ENCODE results near the gene C1orf21.

Gene C1orf21

DNA sequence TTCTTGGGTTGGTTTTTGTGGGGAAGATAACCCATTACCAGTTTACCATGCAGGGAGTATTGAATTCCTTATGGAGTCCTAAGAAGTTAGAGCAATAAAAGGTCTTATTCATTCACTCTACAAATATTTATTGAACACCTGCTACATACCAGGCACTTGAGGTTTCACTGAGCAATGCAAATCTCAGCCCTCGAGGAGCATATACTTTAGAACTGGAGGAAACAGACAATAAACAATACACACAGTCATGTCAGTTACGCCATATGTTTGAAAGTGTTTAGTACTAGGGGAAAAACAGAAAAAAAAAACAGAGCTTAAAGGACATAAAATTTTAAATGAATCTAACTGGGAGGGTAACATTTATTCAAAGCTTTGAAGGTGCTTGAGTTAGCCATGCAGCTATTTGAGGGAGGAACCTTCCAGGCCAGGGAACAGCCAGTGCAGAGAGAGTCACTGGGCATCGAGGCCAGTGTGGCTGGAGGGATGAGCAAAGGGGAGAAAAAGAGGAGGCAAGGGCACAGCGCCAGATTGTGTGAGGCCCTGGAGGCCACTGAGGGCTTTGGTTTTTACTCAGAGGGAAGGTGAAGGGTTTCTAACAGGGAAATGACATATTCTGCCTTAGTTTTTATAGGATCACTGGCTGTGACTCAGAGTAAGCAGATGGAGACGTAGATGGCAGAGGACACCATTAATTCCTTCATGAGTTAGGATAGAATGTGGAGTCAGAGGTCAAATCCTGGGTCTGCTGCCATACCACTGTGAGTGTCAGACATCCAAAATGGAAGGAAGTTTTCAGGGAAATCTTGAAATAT, 32.7 kb downstream of the C1orf21 start:
- no peak for TF ChIP-seq POLR2A (IDR thresholded peaks at IDR 0.05; ENCODE audit: low read depth, low read length)
- TF ChIP-seq PAX5 (IDR thresholded peaks at IDR 0.05; ENCODE audit: insufficient read depth, low read length, severe bottlenecking): no peak
- TF ChIP-seq POU2F2 (IDR thresholded peaks at IDR 0.05; ENCODE audit: low read depth, low read length): no peak
- no peak for TF ChIP-seq SPI1 (IDR thresholded peaks at IDR 0.05; ENCODE audit: low read depth, low read length)
- TF ChIP-seq TAF1 (IDR thresholded peaks at IDR 0.05; ENCODE audit: low read depth, low read length): no peak
- no peak for TF ChIP-seq POLR2AphosphoS5 (IDR thresholded peaks at IDR 0.05; ENCODE audit: low read depth, low read length)
- FAIRE-seq (no peak), DNase-seq (ENCODE audit: insufficient read length, low spot score) (no peak)

DNA sequence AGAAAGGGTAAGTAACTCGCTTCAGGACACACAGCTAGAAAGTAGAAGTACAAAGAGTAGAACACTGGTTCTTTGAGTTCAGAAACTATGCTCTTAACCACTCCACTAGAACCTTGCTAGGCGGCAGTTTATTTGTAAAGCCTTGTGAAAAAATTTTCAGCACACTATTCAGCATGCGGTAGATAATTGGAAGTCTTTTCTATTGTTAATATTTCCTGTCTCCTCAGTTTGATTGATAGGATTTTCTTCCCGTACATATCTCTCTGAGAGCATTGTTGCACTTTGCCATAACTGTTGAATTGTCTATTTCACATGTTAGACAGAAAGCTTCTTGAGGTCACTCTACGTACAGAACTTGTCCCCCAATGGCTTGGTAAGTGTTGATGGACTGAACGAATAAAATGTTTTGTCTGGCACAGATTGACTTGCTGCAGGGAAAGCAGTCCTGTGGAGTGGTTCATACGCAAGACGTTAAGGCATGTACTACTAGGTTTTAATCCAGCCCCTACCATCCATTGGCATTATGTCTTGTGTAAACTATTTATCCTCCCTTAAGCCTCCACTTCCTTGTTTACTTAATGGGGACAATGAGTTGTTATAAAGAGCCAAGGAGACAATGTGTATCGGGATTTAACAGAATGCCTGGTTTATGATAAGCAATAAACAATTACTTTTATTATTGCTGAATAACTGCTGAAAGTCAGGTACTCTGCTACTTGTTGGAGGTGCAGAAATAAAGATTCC, 35.8 kb downstream of the C1orf21 start:
- no peak for TF ChIP-seq SPI1 (IDR thresholded peaks at IDR 0.05; ENCODE audit: low read depth, low read length)
- no peak for TF ChIP-seq TAF1 (IDR thresholded peaks at IDR 0.05; ENCODE audit: low read depth, low read length)
- TF ChIP-seq POLR2A (IDR thresholded peaks at IDR 0.05; ENCODE audit: low read depth, low read length): no peak
- FAIRE-seq (no peak), DNase-seq (ENCODE audit: insufficient read length, low spot score) (no peak)

DNA sequence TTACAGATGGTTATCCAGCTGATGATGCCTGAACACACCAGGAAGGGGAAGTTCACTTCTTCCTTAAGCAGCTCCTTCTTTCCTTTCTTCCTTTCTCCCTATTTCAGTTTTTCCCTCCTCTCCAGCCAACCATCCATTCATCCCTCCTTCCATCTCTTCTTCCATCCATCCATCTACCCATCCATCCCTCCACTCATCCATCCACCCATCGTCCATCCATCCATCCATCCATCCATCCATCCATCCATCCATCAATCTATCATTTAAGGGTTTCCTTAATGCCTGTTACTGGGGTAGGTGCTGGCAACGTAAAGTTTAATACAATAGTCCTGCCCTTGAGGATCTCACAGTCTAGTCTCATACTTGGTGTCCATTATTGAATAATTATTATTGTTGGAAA, 36.8 kb downstream of the C1orf21 start:
- DNase-seq (ENCODE audit: insufficient read length, low spot score) (no peak), FAIRE-seq (no peak)
- TF ChIP-seq POU2F2 (IDR thresholded peaks at IDR 0.05; ENCODE audit: low read depth, low read length): no peak
- TF ChIP-seq PAX5 (IDR thresholded peaks at IDR 0.05; ENCODE audit: insufficient read depth, low read length, severe bottlenecking): no peak
- no peak for TF ChIP-seq POLR2AphosphoS5 (IDR thresholded peaks at IDR 0.05; ENCODE audit: low read depth, low read length)
- TF ChIP-seq TAF1 (IDR thresholded peaks at IDR 0.05; ENCODE audit: low read depth, low read length): no peak
- no peak for TF ChIP-seq POLR2A (IDR thresholded peaks at IDR 0.05; ENCODE audit: low read depth, low read length)
- no peak for TF ChIP-seq SPI1 (IDR thresholded peaks at IDR 0.05; ENCODE audit: low read depth, low read length)

DNA sequence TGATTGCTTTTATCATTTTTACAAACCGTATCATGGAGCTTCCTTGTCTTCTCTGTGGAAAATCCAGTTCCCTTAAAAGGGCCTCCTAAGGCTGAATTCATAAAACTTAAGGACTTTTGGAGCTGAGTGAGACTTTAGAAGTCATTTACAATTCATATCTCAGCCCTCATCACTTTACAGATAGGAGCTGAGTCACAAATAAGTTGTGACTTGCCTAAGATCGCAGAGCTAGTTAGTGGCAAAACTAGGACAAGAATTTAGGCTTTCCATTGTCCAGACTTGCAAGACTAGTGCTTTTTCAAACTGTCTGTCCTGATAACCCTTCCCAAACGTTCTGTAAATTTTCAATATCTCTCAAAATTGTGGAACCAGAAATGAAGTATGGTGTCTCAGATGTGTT, 37.3 kb downstream of the C1orf21 start:
- TF ChIP-seq POLR2AphosphoS5 (IDR thresholded peaks at IDR 0.05; ENCODE audit: low read depth, low read length) (no peak), SPI1 (IDR thresholded peaks at IDR 0.05; ENCODE audit: low read depth, low read length) (no peak), POLR2A (IDR thresholded peaks at IDR 0.05; ENCODE audit: low read depth, low read length) (no peak), PAX5 (IDR thresholded peaks at IDR 0.05; ENCODE audit: insufficient read depth, low read length, severe bottlenecking) (no peak), TAF1 (IDR thresholded peaks at IDR 0.05; ENCODE audit: low read depth, low read length) (no peak)
- FAIRE-seq (no peak), DNase-seq (ENCODE audit: insufficient read length, low spot score) (no peak)

DNA sequence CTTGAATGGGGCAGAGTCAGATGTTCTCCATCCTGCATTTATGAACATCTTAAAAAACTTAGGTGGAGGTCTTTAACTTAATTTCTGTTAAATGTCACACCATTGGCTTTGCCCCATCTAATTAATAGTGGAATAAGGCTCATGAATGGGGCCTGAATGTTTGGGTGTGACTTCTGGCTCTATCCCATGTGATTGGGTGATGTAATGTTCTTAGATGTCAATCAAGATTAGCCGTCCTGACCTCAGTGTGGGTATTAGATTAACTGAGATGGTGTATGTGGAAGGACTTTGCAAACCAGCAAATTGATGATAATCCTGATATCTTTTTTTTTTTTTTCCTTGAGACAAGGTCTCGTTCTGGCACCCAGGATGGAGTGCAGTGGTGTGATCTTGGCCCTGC, 38.1 kb downstream of the C1orf21 start:
- no peak for DNase-seq (ENCODE audit: insufficient read length, low spot score)
- FAIRE-seq: no peak
- TF ChIP-seq POLR2A (IDR thresholded peaks at IDR 0.05; ENCODE audit: low read depth, low read length) (no peak), SPI1 (IDR thresholded peaks at IDR 0.05; ENCODE audit: low read depth, low read length) (no peak), POU2F2 (IDR thresholded peaks at IDR 0.05; ENCODE audit: low read depth, low read length) (no peak), PAX5 (IDR thresholded peaks at IDR 0.05; ENCODE audit: insufficient read depth, low read length, severe bottlenecking) (no peak), TAF1 (IDR thresholded peaks at IDR 0.05; ENCODE audit: low read depth, low read length) (no peak), POLR2AphosphoS5 (IDR thresholded peaks at IDR 0.05; ENCODE audit: low read depth, low read length) (no peak)

DNA sequence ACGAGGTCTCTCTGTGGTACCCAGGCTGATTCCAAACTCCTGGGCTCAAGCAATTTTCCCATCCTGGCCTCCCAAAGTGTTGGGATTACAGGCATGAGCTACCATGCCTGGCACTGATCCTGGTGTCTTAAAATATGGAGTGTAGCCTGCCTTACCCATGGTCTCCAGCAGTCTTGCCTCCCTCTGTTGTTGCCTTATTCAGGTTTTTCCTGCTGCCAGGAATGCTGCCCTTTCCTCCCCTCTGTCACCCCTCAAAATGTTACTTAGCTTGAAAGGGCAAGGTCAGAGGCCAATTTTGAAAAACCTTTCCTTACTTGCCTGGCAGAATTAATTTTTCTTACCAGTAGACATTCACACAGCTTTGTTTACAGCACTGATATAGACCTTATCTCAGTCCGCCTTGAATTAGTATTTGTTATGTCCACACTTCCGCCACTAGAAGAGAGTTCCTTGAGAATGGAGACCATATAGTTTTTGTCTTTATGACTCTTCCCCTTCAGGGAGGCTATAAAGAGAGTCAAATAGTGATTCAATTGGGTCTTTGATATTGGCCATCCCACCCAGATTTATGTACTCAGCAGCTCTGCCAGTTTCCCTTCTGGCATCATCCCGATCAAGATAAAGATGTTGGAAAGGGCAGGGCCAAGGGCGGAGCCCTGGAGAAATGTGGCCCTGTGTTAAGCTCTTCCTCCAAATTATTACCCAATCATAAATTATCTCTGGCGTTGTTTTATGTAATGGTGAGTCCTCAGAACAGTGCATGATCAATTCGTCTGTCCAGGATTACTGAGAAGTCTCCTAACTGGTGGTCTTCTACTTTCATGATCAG, 38.8 kb downstream of the C1orf21 start:
- no peak for FAIRE-seq
- DNase-seq (ENCODE audit: insufficient read length, low spot score): no peak
- TF ChIP-seq PAX5 (IDR thresholded peaks at IDR 0.05; ENCODE audit: insufficient read depth, low read length, severe bottlenecking): no peak
- TF ChIP-seq TAF1 (IDR thresholded peaks at IDR 0.05; ENCODE audit: low read depth, low read length): no peak
- no peak for TF ChIP-seq SPI1 (IDR thresholded peaks at IDR 0.05; ENCODE audit: low read depth, low read length)
- no peak for TF ChIP-seq POU2F2 (IDR thresholded peaks at IDR 0.05; ENCODE audit: low read depth, low read length)
- TF ChIP-seq POLR2A (IDR thresholded peaks at IDR 0.05; ENCODE audit: low read depth, low read length): no peak
- no peak for TF ChIP-seq POLR2AphosphoS5 (IDR thresholded peaks at IDR 0.05; ENCODE audit: low read depth, low read length)

DNA sequence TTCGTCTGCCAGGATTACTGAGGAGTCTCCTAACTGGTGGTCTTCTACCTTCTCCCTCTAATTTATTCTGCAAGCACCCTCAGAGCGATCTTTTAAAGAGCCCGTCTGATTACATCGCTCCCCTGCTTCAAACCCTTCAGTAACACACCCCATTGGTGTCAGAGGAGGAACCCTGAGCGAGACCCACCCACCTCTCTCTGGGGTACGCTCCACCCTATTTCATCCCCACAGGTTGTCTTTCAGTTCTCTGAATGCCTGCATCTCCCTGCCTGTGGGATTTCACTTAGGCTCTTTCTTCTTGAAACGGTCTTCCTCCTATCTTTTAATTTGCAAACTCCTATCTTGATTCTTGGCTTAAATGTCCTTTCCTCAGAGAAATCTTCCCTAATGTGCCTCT, 39.4 kb downstream of the C1orf21 start:
- no peak for DNase-seq (ENCODE audit: insufficient read length, low spot score)
- FAIRE-seq: no peak
- TF ChIP-seq POU2F2 (IDR thresholded peaks at IDR 0.05; ENCODE audit: low read depth, low read length): no peak
- TF ChIP-seq SPI1 (IDR thresholded peaks at IDR 0.05; ENCODE audit: low read depth, low read length): no peak
- TF ChIP-seq TAF1 (IDR thresholded peaks at IDR 0.05; ENCODE audit: low read depth, low read length): no peak
- TF ChIP-seq POLR2A (IDR thresholded peaks at IDR 0.05; ENCODE audit: low read depth, low read length): no peak
- no peak for TF ChIP-seq POLR2AphosphoS5 (IDR thresholded peaks at IDR 0.05; ENCODE audit: low read depth, low read length)
- no peak for TF ChIP-seq PAX5 (IDR thresholded peaks at IDR 0.05; ENCODE audit: insufficient read depth, low read length, severe bottlenecking)

DNA sequence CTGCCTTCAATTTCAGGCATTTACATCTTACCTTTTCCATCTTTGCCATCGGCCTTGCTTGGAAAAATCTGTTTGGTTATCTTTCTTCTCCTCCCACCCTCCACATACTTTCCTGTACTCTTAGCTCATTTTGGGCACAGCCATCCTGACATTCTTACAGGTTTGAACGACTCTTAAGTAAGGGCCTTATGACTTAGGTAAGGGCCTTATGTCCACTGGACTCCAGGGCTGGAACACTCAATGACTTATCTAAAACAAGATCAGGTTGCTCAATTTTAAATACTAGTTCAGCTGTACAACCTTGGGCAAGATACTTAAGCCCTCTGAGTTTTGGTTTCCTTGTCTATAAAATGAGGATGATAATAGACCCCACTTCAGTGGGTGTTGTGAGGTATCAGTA, 40.9 kb downstream of the C1orf21 start:
- no peak for DNase-seq (ENCODE audit: insufficient read length, low spot score)
- TF ChIP-seq PAX5 (IDR thresholded peaks at IDR 0.05; ENCODE audit: insufficient read depth, low read length, severe bottlenecking) (no peak), TAF1 (IDR thresholded peaks at IDR 0.05; ENCODE audit: low read depth, low read length) (no peak), SPI1 (IDR thresholded peaks at IDR 0.05; ENCODE audit: low read depth, low read length) (no peak), POLR2AphosphoS5 (IDR thresholded peaks at IDR 0.05; ENCODE audit: low read depth, low read length) (no peak), POLR2A (IDR thresholded peaks at IDR 0.05; ENCODE audit: low read depth, low read length) (no peak), POU2F2 (IDR thresholded peaks at IDR 0.05; ENCODE audit: low read depth, low read length) (no peak)
- FAIRE-seq: no peak

DNA sequence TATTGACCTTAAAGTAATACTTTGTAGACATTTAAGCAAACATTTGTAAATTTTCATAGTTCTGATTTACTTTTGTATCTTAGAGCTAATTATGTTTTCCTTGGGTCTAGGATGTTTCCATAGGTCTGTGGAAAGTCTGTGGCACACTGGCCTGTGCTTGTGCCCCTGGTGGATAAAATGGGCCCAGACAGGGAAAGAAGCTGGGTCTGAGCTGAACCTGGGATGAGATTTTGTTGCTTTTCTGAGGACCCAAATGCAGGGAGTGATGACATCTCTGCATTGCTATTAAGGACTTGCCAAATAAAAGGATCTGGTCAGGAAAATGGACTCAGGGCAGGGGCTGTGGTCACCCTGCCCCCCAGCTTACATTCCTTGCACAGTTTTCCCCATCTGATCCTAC, 41.8 kb downstream of the C1orf21 start:
- DNase-seq (ENCODE audit: insufficient read length, low spot score): no peak
- no peak for TF ChIP-seq POLR2AphosphoS5 (IDR thresholded peaks at IDR 0.05; ENCODE audit: low read depth, low read length)
- no peak for TF ChIP-seq PAX5 (IDR thresholded peaks at IDR 0.05; ENCODE audit: insufficient read depth, low read length, severe bottlenecking)
- no peak for TF ChIP-seq POLR2A (IDR thresholded peaks at IDR 0.05; ENCODE audit: low read depth, low read length)
- FAIRE-seq: no peak

All from GM12891 (cell line).